Activated gamma-delta T cell treated with anti-CD3 and anti-CD28 coated beads, Interleukin-2, amount 50 U/mL, for 16 hours (primary cell): ENCODE results near the gene AKAP9.
A peak's percentile ranks its signal among the peaks of the same experiment; 100 is the strongest.
"Not testable (repeated sequence)": the region's sequence is repeated elsewhere in the genome, so short reads cannot be mapped to it uniquely, and the experiment has no call there.

Experiments used
- DNase-seq: peaks from one replicate; pipeline ENCODE4 v3.0.0-alpha.2; 2020; ENCODE audit warnings: low read depth

The AKAP9 gene

DNA sequence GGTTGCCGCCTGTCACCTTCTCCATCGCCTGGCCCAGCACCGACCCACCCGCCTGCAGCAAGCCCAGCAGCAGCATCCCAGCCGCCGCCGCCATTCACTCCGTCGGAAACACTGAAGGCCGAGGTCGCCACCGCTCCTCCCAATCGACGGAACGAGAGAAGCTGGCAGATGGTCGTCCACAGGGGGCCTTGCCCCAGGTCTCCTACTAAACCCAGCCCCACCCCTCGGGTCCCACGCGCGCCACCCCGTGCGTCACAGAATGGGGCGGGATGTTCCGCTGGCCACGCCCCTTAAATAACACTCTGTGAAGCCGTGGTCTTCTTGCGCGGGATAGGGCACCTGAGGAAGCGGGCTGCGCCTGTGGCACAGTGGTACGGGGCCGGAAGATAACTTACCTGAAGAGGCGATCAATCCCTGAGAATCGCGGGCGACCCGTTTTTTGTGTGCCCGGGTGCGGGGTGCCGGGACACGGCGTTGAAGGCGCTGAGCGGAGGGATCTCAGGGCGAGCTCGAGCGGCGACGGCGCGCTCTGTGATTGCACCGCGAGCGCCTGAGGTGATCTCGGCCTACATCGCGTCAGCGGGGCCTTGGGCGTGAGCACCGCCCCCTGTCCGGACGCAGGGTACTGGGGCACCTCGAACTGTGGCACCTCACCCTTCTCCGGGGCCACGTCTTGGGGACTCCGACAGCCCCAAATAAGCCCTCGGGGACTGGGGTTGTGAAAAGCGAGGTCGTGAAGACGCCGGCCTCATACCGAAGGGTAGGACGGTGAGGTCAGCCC, 193.8 kb downstream of the AKAP9 start, which contains the start of gene CYP51A1:
TSS of gene CYP51A1 (minus strand) at position 207 of the 781 bp plus-strand sequence. CDS start at position 94, 113 bp downstream.
- DNase-seq, result peak; percentile 89

DNA sequence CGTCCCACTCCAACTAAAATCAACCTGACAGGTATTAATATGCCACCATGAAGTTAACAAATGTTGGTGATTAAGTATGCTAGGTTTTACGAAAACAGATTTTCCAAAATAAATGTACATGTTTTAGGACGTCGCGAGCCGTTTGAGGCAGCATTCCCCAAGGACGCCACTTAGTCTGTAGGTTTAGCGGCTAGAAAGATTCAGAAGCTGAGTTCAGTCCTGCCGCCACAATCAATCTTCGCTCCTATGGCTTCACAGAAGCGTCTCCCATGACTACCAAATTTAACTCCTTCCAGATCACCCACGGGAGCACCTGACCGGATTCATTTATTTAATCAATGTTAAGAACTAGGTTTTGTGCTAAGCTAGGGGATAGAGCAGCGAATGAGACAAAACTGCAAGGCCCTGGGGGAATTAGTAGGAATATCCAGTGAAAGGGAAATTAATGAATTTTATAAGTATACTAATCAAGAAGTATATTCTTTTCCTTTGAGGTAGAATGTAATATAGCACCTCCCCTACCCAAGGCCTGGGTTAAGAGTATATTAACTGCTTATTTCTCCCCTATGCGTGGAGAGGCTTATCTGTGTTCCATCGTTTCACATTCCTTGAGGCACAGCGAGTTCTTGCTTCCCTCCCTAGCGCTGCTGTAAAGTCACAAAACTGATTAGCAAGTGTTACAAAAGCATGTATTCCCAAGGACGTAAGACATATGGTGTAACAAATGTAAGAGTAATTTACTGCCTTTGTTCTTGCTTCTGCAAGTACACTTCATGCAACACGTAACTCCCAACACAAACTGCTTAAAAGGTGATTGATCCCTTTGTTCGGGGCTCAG, 194.6 kb downstream of the AKAP9 start:
- DNase-seq, result no peak

DNA sequence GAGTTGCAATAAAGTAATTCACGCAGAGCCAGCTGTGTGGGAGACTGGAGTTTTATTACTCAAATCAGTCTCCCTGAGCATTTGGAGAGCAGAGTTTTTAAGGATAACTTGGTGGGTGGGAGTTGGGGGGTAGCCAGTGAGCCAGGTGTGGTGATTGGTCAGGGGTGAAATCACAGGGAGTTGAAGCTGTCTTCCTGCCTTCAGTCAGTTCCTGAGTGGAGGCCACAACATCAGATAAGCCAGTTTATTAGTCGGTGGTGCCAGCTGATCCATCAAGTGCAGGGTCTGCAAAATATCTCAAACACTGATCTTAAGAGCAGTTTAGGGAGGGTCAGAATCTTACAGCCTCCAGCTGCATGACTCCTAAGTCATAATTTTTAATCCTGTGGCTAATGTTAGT, 196.9 kb downstream of the AKAP9 start:
- DNase-seq, result no peak

DNA sequence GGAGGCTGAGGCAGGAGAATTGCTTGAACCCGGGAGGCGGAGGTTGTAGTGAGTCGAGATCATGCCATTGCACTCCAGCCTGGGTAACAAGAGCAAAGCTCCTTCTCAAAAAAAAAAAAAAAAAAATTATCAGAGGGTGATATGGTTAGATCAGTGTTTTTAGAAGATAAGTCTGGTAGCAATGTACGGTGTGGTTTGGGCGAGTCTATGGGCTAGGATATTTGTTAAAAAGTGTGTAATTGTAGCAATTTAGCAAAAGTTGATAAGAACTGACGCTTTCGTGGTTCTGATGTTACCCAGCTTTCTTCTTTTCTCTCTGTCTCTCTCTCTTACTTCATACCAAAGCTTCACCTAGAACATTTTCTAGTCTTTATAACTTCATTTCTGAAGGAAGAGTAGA, 200.5 kb downstream of the AKAP9 start:
- DNase-seq, result no peak

DNA sequence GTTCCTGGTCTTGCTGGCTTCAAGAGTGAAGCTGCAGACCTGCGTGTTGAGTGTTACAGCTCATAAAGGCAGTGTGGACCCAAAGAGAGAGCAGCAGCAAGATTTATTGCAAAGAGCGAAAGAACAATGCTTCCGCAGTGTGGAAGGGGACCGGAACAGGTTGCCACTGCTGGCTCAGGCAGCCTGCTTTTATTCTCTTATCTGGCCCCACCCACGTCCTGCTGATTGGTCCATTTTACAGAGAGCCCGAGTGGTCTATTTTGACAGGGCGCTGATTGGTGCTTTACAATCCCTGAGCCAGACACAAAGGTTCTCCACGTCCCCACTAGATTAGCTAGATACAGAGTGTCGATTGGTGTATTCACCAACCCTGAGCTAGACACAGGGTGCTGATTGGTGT, 202.1 kb downstream of the AKAP9 start:
- DNase-seq, result not testable (repeated sequence)

DNA sequence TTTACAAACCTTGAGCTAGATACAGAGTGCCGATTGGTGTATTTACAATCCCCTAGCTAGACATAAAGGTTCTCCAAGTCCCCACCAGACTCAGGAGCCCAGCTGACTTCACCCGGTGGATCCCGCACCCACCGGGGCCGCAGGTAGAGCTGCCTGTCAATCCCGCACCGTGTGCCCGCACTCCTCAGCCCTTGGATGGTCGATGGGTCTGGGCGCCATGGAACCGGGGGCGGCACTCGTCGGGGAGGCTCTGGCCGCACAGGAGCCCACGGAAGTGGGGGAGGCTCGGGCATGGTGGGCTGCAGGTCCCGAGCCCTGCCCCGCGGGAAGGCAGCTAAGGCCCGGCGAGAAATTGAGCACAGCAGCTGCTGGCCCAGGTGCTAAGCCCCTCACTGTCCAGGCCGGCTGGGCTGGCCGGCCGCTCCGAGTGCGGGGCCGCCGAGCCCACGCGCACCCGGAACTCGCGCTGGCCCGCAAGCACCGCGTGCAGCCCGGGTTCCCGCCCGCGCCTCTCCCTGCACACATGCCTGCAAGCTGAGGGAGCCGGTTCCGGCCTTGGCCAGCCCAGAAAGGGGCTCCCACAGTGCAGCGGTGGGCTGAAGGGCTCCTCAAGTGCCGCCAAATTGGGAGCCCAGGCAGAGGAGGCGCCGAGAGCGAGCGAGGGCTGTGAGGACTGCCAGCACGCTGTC, 202.7 kb downstream of the AKAP9 start:
- not testable (repeated sequence) for DNase-seq

DNA sequence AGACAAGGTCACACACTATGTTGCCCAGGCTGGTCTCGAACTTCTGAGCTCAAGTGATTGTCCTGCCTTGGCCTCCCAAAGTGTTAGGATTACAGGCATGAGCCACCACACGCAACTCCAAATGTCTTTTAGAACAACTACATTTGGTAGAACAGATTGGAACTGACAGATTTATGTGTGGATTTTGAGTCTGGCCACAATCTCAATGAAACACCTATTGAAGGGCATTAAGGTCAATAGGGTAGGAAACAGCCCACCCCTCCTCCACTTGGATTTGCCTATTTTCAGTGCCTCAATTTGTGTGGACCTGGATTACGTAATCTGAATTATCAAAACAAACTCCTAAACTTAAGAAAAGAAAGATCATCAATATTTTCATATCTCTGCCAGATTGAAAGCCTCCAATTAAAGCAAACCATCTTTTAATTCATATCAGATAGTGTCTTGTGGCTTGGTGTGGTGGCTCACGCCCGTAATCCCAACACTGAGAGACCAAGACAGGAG, 209.1 kb downstream of the AKAP9 start:
- DNase-seq, result no peak

DNA sequence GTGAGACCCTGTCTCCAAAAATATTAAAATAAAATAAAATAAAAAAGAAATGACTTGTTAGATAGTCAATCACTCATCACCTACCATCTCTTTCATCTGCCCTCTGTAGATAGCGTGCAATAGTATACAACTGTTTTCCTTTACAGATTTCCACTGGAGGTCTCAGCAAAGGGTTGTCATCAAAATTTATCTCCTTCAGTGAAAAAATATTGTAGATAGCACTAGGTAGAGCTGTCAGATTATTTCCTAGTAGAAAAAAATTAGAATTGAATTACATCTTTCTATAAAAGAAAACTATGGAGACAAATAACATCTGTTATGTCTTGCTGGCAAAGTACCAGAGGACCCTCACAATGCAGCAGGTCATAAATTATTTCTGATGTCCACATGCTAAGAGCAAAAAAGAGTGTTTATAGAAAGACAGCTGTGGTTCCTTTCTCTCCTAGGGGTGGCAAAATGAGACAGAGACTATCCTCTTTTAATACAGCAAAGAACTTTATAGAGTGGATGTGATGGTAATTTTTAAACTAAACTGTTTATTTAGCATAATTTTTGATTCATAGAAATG, 209.9 kb downstream of the AKAP9 start:
- no peak for DNase-seq

DNA sequence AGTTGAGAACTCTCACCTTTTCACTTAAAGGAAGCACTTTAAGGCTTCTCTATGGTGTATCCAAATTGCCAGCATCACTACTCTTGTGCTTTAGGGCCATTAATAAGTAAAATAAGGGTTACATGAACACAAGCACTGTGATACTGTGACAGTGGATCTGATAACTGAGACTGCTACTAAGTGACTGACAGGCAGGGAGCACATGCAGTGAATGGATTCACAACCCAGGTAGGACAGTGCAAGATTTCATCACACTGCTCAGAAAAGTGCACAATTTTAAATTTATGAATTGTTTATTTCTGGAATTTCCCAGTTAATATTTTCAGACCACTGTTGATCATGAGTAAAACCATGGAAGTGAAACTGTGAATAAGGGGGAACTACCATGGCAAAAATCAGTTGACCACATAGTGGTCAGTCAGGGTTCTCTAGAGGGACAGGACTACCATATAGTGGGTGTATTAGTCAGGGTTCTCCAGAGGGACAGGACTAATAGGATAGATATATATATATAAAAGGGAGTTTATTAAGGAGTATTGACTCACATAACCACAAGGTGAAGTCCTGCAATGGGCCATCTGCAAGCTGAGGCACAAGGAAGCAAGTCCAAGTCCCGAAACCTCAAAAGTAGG, 214.6 kb downstream of the AKAP9 start:
- no peak for DNase-seq

DNA sequence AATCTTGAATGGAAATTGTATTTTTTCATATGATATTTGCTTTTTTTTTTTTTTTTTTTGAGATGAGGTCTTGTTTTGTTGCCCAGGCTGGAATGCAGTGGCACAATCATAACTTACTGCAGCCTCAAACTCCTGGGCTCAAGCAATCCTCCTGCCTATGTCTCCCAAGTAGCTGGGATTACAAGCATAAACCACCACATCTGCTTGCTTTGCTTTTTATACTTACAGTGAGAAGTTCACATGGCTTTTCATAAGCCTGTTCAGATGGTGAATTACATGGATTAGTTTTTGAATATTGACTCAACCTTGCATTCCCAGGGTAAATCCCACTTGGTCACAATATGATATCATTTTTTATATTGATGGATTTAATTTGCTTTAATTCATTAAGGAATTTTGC, 216.3 kb downstream of the AKAP9 start:
- DNase-seq, result no peak

DNA sequence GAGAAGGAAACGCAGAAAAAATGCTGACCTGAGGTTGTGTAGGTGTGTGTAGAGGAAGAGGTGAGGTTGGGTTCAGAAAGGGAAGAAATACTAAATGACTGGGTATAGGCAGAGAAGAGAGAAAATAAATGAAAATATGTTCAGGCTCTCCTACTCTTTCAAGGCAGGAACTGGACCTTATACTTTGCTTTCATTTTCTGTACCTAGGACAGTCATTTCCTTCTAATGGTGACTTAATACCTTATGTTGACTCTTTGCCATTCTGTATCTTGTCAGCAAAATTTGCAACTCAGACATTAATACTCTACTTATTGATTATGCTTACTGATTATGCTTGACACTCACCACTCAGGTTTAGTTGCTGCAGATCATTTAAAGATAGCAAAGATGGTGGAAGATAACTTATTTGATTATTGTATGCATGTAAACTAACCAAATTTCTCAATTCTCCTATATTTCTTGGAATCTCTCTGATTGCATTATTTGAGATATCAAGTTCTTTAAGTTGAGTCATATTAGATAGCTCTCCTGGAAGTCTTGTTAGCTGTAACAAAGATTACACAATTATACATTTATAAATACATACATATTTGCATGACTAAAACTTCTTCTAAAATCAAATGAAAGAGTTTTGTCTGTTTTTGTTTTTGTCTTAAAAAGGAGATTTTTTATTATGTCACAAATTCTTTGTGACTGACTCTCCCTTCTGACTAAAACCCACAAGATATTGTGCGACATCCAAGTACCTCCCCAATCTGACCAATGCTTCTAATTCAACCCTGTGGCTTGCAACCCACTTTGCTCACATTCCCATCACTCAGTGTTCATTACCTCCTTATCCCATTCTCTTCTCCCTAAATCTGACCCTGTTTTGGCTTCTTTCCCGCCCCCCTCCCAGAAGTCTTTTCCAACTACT, 218.3 kb downstream of the AKAP9 start:
- no peak for DNase-seq
